Testis (tissue), 3 donors: ENCODE measurements around the gene TECRL. TPM values are rescaled to one million over a fixed set of nuclear protein-coding genes. Genes with fewer than 3 reads are reported as not detected.

Experiments used
- DNase-seq: peaks from one replicate; pipeline ENCODE4 v3.0.0-alpha.2; 2019
- H3K27ac ChIP-seq, 2 donors: fragments of 200-600 bp; sonication (generic); one replicate each; pipeline ENCODE4 v1.5.1; 2019
- H3K27me3 ChIP-seq: fragments of 200-600 bp; sonication (generic); one replicate; pipeline ENCODE4 v1.5.1; 2019
- H3K36me3 ChIP-seq: fragments of 200-600 bp; sonication (generic); one replicate; pipeline ENCODE4 v1.5.1; 2017; ENCODE audit warnings: low read depth; ENCODE audit errors: missing control alignments
- H3K4me1 ChIP-seq: fragments of 200-600 bp; sonication (generic); one replicate; pipeline ENCODE4 v1.5.1; 2019
- H3K4me3 ChIP-seq, 2 donors: fragments of 200-600 bp; sonication (generic); one replicate each; pipeline ENCODE4 v1.5.1; 2017 to 2019
- H3K9me3 ChIP-seq: fragments of 200-600 bp; sonication (generic); one replicate; pipeline ENCODE4 v1.5.1; 2017
- POLR2A ChIP-seq: fragments of 450-650 bp; IDR thresholded peaks from one replicate; pipeline ENCODE4 v1.6.1; 2017; ENCODE audit warnings: antibody characterized with exemption, mild to moderate bottlenecking, moderate library complexity
- WGBS, 2 donors: methylation state at CpG; one replicate each; pipeline ENCODE4 v1.1.5; 2018; 5-methylcytosine and 5-hydroxymethylcytosine counted together
- intact Hi-C: fragments of 100-400 bp; cut with DNase I; formaldehyde crosslinking; loops from one replicate; pipeline ENCODE4 v1.15.1; 2023; ENCODE audit warnings: low total_unique reads
- polyA plus RNA-seq: library from polyadenylated mRNA; stranded (reverse); fragments of 350-450 nt; fragmentation: Illumina TruSeq; extraction: RNeasy Lipid Tissue Mini Kit (QIAGEN cat#74804); gene quantifications from one replicate; pipeline ENCODE4 v1.2.3, GENCODE V29; 2014; ENCODE audit warnings: low read depth, low replicate concordance; ENCODE audit not compliant: insufficient read depth
- total RNA-seq, 2 donors: library from RNA; depleted of rRNA; stranded (reverse); fragments of >200 nt; gene quantifications; one replicate each; pipeline ENCODE4 v1.2.3, GENCODE V29; 2016
- TF ChIP-seq, protein P1 (sequence below), 3 experiments: fragments of 450-650 bp in 2 of 3; fragments of 200-600 bp in 1 of 3; sonication (generic) in 1 of 3; IDR thresholded peaks; one replicate each; pipeline ENCODE4 v1.5.1; 2016 to 2019; ENCODE audit warnings: antibody characterized with exemption in 3 of 3, mild to moderate bottlenecking in 2 of 3, moderate library complexity in 1 of 3

TECRL gene
- total and polyA plus RNA-seq, 3 donors from 2014 or later = 0.37 to 0.62 TPM; not detected in 1

DNA sequence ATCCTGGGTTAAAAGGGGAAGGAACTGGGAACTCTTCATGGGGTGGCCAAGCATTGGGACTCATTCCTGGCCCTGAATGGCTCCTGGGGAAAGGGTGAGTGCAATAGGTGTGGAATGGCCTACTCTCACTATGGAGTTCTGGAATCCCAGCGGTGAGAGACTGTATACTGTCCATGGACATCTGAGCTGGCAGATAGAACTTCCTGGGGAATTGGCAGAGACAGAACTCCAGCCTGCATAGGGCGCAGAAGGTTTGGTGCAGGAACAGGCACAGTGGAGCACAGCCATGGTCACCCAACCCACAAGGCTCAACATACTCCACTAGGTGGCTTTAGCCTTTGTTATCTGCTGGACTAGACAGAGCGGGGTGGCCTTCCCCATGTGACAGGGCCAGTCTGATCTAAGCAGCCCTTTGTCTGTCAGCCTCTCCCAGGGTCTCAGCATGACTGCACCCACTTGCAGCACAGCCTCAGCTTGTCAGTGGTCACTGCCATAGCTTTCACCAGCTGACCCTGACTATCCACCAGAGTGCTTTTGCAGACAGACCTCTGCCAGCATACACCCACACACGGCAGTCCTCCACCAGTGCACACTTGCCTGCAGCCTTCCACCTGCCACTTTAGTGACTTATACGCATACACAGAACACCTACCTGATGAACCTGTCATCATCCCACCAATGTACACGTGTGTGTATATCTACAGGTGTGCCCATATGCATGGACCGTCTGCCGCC lies 48.4 kb downstream of the TECRL start:
- no peak overlapping the region for H3K27ac ChIP-seq
- TF ChIP-seq, protein P1, sequence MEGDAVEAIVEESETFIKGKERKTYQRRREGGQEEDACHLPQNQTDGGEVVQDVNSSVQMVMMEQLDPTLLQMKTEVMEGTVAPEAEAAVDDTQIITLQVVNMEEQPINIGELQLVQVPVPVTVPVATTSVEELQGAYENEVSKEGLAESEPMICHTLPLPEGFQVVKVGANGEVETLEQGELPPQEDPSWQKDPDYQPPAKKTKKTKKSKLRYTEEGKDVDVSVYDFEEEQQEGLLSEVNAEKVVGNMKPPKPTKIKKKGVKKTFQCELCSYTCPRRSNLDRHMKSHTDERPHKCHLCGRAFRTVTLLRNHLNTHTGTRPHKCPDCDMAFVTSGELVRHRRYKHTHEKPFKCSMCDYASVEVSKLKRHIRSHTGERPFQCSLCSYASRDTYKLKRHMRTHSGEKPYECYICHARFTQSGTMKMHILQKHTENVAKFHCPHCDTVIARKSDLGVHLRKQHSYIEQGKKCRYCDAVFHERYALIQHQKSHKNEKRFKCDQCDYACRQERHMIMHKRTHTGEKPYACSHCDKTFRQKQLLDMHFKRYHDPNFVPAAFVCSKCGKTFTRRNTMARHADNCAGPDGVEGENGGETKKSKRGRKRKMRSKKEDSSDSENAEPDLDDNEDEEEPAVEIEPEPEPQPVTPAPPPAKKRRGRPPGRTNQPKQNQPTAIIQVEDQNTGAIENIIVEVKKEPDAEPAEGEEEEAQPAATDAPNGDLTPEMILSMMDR (IDR thresholded peaks at IDR 0.05) = no peak
- no peak for TF ChIP-seq POLR2A
- intact Hi-C loops = no loop called here
- H3K4me3 ChIP-seq = no peak overlapping the region
- no peaks in the 10 kb centered on the region for H3K4me1 ChIP-seq
- no peak for DNase-seq
- no peaks in the 10 kb centered on the region for H3K27me3 ChIP-seq
- no peaks in the 10 kb centered on the region for H3K36me3 ChIP-seq
- H3K9me3 ChIP-seq = no peaks in the 10 kb centered on the region
- 91 to 93% methylated on average over 7 to 8 of the region's 8 CpGs for WGBS, 2 donors

- Histone ChIP-seq H3K36me3 (no peaks in the 10 kb centered on the region), H3K4me3 (no peak overlapping the region), H3K9me3 (no peaks in the 10 kb centered on the region), H3K27ac (no peak overlapping the region), H3K27me3 (no peaks in the 10 kb centered on the region), H3K4me1 (no peaks in the 10 kb centered on the region)
- no peak for DNase-seq
- WGBS, 2 donors = 48 to 49% methylated on average over 3 of the region's 3 CpGs
- intact Hi-C loops = no loop called here
- no peak for TF ChIP-seq POLR2A
- TF ChIP-seq, protein P1 (IDR thresholded peaks at IDR 0.05) = no peak
Measured at GRCh38 chr4:64359489-64359888, 49.8 kb downstream of the TECRL start.

GRCh38 chr4:64353904-64354303 lies 55.3 kb downstream of the TECRL start:
- no peak for DNase-seq
- Histone ChIP-seq H3K27ac (no peak overlapping the region), H3K4me1 (no peaks in the 10 kb centered on the region), H3K36me3 (no peaks in the 10 kb centered on the region), H3K4me3 (no peak overlapping the region), H3K9me3 (no peaks in the 10 kb centered on the region), H3K27me3 (no peaks in the 10 kb centered on the region)
- intact Hi-C loops = no loop called here
- TF ChIP-seq, protein P1 (IDR thresholded peaks at IDR 0.05) = no peak
- TF ChIP-seq POLR2A = no peak
- WGBS, 2 donors = 73 to 79% methylated on average over 2 of the region's 2 CpGs

DNA sequence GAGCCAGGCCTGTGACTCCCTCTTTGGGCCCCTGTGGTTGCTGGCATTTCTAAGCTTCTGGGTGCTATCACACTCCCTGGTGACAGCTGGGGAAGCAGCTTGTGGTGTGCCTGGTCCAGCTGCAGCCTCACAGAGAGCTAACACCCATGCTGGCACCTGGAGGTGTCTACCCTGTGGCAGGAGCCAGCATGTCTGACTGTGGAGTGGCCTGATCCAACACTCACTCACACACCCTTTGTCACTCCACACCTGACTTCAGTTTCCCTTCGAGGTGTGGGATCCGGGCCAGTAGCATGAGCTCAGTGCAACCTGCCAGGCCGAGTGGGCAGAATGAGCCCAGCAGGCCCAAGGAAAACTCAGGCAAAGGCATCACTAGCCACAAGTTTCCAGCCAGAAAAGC lies 67.5 kb downstream of the TECRL start:
- H3K4me1 ChIP-seq = no peaks in the 10 kb centered on the region
- no peaks in the 10 kb centered on the region for H3K36me3 ChIP-seq
- H3K4me3 ChIP-seq = no peak overlapping the region
- no peak overlapping the region for H3K27ac ChIP-seq
- DNase-seq = no peak
- H3K9me3 ChIP-seq = no peaks in the 10 kb centered on the region
- intact Hi-C loops = no loop called here
- WGBS, 2 donors = 81 to 86% methylated on average over 3 of the region's 3 CpGs
- TF ChIP-seq, protein P1 (IDR thresholded peaks at IDR 0.05) = no peak
- no peak for TF ChIP-seq POLR2A
- H3K27me3 ChIP-seq = no peaks in the 10 kb centered on the region
